COLO668 (cell line): ENCODE results near the gene SRRM4.

ENCODE experiments used
- DNase-seq: peaks from one replicate; lab custom pipeline; 2025; ENCODE audit not compliant: unreplicated experiment; lab: John Stamatoyannopoulos, UW

SRRM4 gene

GRCh38 chr12:119183942-119184695 is 202.8 kb downstream of the SRRM4 start:
- no peak for DNase-seq

- no peak for DNase-seq
Measured at GRCh38 chr12:119195256-119195655, 213.9 kb downstream of the SRRM4 start.

GRCh38 chr12:119198440-119198839 is 217.1 kb downstream of the SRRM4 start:
- DNase-seq, result no peak

GRCh38 chr12:119200601-119201000 is 219.3 kb downstream of the SRRM4 start:
- DNase-seq, result no peak

- peak; percentile 26 for DNase-seq
Measured at GRCh38 chr12:119201789-119202543, 220.6 kb downstream of the SRRM4 start.

- no peak for DNase-seq
Measured at GRCh38 chr12:119202544-119202943, 221.2 kb downstream of the SRRM4 start.

GRCh38 chr12:119204131-119204530 is 222.8 kb downstream of the SRRM4 start:
- DNase-seq, result no peak

- DNase-seq, result no peak
Measured at GRCh38 chr12:119204671-119205285, 223.4 kb downstream of the SRRM4 start.

- DNase-seq, result no peak
Measured at GRCh38 chr12:119206348-119207062, 225.2 kb downstream of the SRRM4 start.

- no peak for DNase-seq
Measured at GRCh38 chr12:119207063-119207560, 225.8 kb downstream of the SRRM4 start.

GRCh38 chr12:119208626-119209061 is 227.3 kb downstream of the SRRM4 start:
- DNase-seq, result peak; percentile 48

- DNase-seq, result no peak
Measured at GRCh38 chr12:119211884-119212283, 230.5 kb downstream of the SRRM4 start.
